HepG2 (cell line): Measurements from ENCODE around the gene SLC28A1. TPM values are rescaled to one million over a fixed set of nuclear protein-coding genes. Genes with fewer than 3 reads are reported as not detected.

Source experiments
- ARID2 ChIP-seq: sonication (generic); formaldehyde crosslinking; IDR thresholded peaks from 2 replicates; pipeline ENCODE4 v1.8.1; 2022; ENCODE audit warnings: mild to moderate bottlenecking, missing genetic modification reagents, borderline replicate concordance
- BCL6 ChIP-seq: IDR thresholded peaks from 2 replicates; pipeline ENCODE4 v1.6.1; 2016; ENCODE audit warnings: missing genetic modification reagents, missing compliant biosample characterization
- FOXA1 ChIP-seq, 2 experiments: fragments of 450-650 bp in 1 of 2; sonication (generic) in 1 of 2; formaldehyde crosslinking in 1 of 2; IDR thresholded peaks; 2 replicates each; pipeline versions ENCODE4 v1.4.0 to v1.6.1; 2016 to 2020; ENCODE audit warnings: missing genetic modification reagents in 1 of 2
- FOXK2 ChIP-seq: fragments of 450-650 bp; IDR thresholded peaks from 2 replicates; pipeline ENCODE4 v1.6.1; 2016
- HMG20A ChIP-seq: IDR thresholded peaks from 2 replicates; pipeline ENCODE4 v1.6.1; 2016; ENCODE audit warnings: borderline replicate concordance
- KDM2A ChIP-seq: sonication (generic); formaldehyde crosslinking; IDR thresholded peaks from 2 replicates; pipeline ENCODE4 v1.4.0; 2020; ENCODE audit warnings: low read depth, missing genetic modification reagents, borderline replicate concordance
- KLF16 ChIP-seq, 2 experiments: sonication (generic) in 1 of 2; formaldehyde crosslinking in 1 of 2; IDR thresholded peaks; 2 replicates each; pipeline versions ENCODE4 v1.6.1 to v1.8.0; 2016 to 2023; ENCODE audit warnings: missing genetic modification reagents in 2 of 2, missing compliant biosample characterization in 1 of 2
- LCORL ChIP-seq, 2 experiments: fragments of 450-650 bp in 1 of 2; sonication (generic) in 1 of 2; formaldehyde crosslinking in 1 of 2; IDR thresholded peaks; 2 replicates each; pipeline versions ENCODE4 v1.5.0 to v1.6.1; 2017 to 2020; ENCODE audit warnings: antibody characterized with exemption in 1 of 2, missing genetic modification reagents in 1 of 2
- NR2F1 ChIP-seq, 2 experiments: fragments of 450-650 bp in 1 of 2; formaldehyde crosslinking in 1 of 2; IDR thresholded peaks; 2 replicates each; pipeline versions ENCODE4 v1.5.0 to v1.6.1; 2016 to 2020; ENCODE audit warnings: mild to moderate bottlenecking in 1 of 2, missing compliant biosample characterization in 1 of 2, missing genetic modification reagents in 1 of 2, moderate library complexity in 1 of 2
- NR2F6 ChIP-seq, 2 experiments: IDR thresholded peaks; 2 replicates each; pipeline ENCODE4 v1.6.1; 2016; ENCODE audit warnings: antibody characterized with exemption in 1 of 2, mild to moderate bottlenecking in 1 of 2
- SOX13 ChIP-seq, 3 experiments: fragments of 450-650 bp in 1 of 3; sonication (generic) in 1 of 3; formaldehyde crosslinking in 1 of 3; IDR thresholded peaks in 2 of 3; conservative IDR thresholded peaks in 1 of 3; 2 replicates each; pipeline versions ENCODE4 v1.5.0 to v1.6.1; 2016 to 2020; ENCODE audit warnings: antibody characterized with exemption in 1 of 3, mild to moderate bottlenecking in 1 of 3, missing compliant biosample characterization in 1 of 3, missing genetic modification reagents in 1 of 3, moderate library complexity in 1 of 3
- SOX6 ChIP-seq, 2 experiments: fragments of 450-650 bp in 1 of 2; sonication (generic) in 1 of 2; formaldehyde crosslinking in 1 of 2; IDR thresholded peaks; 2 replicates each; pipeline versions ENCODE4 v1.4.0 to v1.6.1; 2017 to 2020; ENCODE audit warnings: antibody characterized with exemption in 1 of 2, mild to moderate bottlenecking in 1 of 2, missing genetic modification reagents in 1 of 2
- YEATS4 ChIP-seq: sonication (generic); formaldehyde crosslinking; IDR thresholded peaks from 2 replicates; pipeline ENCODE4 v1.4.0; 2020; ENCODE audit warnings: missing genetic modification reagents, borderline replicate concordance
- ZFP1 ChIP-seq: IDR thresholded peaks from 2 replicates; pipeline ENCODE4 v1.6.1; 2016
- ZNF232 ChIP-seq: sonication (generic); formaldehyde crosslinking; IDR thresholded peaks from 2 replicates; pipeline ENCODE4 v1.4.0; 2020; ENCODE audit warnings: missing genetic modification reagents, borderline replicate concordance
- ZNF335 ChIP-seq: sonication (generic); formaldehyde crosslinking; IDR thresholded peaks from 2 replicates; pipeline ENCODE4 v1.4.0; 2020; ENCODE audit warnings: missing genetic modification reagents
- polyA plus RNA-seq, 8 experiments: library from polyadenylated mRNA; depleted of rRNA in 3 of 8; stranded (reverse) in 7 of 8; unstranded in 1 of 8; fragments of >200 nt; fragmentation: Illumina TruSeq in 4 of 8; extraction: Trizol in 4 of 8; gene quantifications; 2 replicates each; pipeline versions ENCODE4 v1.2.1 to v1.2.3, GENCODE V29; 2011 to 2016; ENCODE audit warnings: low read depth in 4 of 8, missing spikeins in 1 of 8, mixed read lengths in 1 of 8; ENCODE audit not compliant: insufficient read depth in 1 of 8
- total RNA-seq, 5 experiments: library from RNA; depleted of rRNA; stranded (reverse); fragments of >200 nt; fragmentation: Illumina TruSeq; extraction: Trizol; gene quantifications; 2 replicates each; pipeline ENCODE4 v1.2.3, GENCODE V29; 2016; ENCODE audit warnings: low read depth in 1 of 5
- TF ChIP-seq, protein P1 (sequence below): sonication (generic); formaldehyde crosslinking; IDR thresholded peaks from 2 replicates; pipeline ENCODE4 v1.4.0; 2020; ENCODE audit warnings: mild to moderate bottlenecking, missing genetic modification reagents
- TF ChIP-seq, protein P2 (sequence below): sonication (generic); formaldehyde crosslinking; IDR thresholded peaks from 2 replicates; pipeline ENCODE4 v1.8.0; 2022; ENCODE audit warnings: missing genetic modification reagents, mild to moderate bottlenecking, moderate library complexity, borderline replicate concordance
- TF ChIP-seq, protein P3 (sequence below): sonication (generic); formaldehyde crosslinking; IDR thresholded peaks from 2 replicates; pipeline ENCODE4 v1.5.0; 2020; ENCODE audit warnings: missing genetic modification reagents, mild to moderate bottlenecking, borderline replicate concordance
- TF ChIP-seq, protein P4 (sequence below): sonication (generic); formaldehyde crosslinking; IDR thresholded peaks from 2 replicates; pipeline ENCODE4 v1.4.0; 2020; ENCODE audit warnings: mild to moderate bottlenecking, missing genetic modification reagents
- TF ChIP-seq, protein P5 (sequence below): sonication (generic); formaldehyde crosslinking; conservative IDR thresholded peaks from 2 replicates; pipeline ENCODE4 v1.8.1; 2023; ENCODE audit warnings: missing genetic modification reagents

SLC28A1 gene
- total and polyA plus RNA-seq, 2 of the 13 experiments (the other 11 are each of a cell fraction or from before 2014, with no cell fraction given), result 0.31 to 5.8 TPM

DNA sequence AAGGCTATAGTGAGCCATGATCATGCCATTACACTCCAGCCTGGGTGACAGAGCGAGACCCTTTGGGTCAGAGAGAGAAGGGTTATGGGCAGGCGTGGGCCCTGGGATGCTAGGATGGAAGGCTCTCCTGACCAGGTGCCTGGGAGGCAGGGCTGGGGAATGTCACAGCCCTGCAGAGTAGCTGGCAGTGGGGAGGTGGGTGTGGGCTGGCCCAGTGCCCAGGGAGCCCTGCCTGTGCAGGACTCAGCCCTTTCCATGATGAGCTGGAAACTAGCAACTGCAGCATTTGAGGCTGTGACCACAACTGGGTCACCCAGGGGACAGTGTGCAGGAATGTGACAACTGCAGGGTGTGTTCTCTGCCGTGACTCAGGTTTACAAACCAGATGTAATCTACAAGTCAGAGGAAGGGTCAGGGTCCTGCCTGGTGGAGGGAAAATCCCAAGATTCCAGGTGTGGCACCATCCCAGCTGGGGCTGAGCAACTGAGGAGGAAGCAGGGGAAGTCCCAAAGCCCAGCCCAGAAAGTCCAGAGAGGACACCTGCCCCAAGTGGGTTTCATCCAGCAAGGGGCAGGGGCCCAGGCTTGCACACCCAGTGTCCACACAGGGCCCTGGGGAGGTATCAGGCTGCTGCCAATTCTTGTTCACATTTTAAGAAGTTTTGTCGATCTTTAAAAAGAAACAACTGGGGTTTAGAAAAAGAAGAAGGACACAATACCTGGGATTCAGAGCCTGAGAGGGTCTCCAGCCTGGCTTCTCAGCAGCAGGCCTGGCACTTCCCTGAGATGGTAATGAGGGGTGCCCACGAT, 45.5 kb downstream of the SLC28A1 start (continued):
- 0 out of 4 replicates have a peak, but pooled peaks of 1 of the 2 experiments have one; percentile 18 for TF ChIP-seq NR2F1 (CRISPR knock-in tag; IDR thresholded peaks at IDR 0.05)
- peak; percentile 83 for TF ChIP-seq ZNF335 (CRISPR knock-in tag)
- TF ChIP-seq, protein P1, sequence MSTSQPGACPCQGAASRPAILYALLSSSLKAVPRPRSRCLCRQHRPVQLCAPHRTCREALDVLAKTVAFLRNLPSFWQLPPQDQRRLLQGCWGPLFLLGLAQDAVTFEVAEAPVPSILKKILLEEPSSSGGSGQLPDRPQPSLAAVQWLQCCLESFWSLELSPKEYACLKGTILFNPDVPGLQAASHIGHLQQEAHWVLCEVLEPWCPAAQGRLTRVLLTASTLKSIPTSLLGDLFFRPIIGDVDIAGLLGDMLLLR (CRISPR knock-in tag), result no peak
- 0 out of 2 replicates have a peak, but pooled peaks have one; percentile 34 for TF ChIP-seq FOXK2
- peak; percentile 66 for TF ChIP-seq NR2F6 (IDR thresholded peaks at IDR 0.05)
- peak; percentile 76 for TF ChIP-seq NR2F6 (CRISPR knock-in tag; IDR thresholded peaks at IDR 0.05)
- TF ChIP-seq SOX13 (IDR thresholded peaks at IDR 0.05), result no peak
- peak in 1 of 2 experiments; percentile 56; a peak in 1 of 4 replicates for TF ChIP-seq SOX13 (CRISPR knock-in tag; conservative IDR thresholded peaks at IDR 0.05 in 1 of 2, IDR thresholded peaks at IDR 0.05 in 1 of 2)
- TF ChIP-seq ARID2 (CRISPR knock-in tag), result no peak
- no peak for TF ChIP-seq KLF16 (CRISPR knock-in tag; IDR thresholded peaks at IDR 0.05)
- TF ChIP-seq, protein P2, sequence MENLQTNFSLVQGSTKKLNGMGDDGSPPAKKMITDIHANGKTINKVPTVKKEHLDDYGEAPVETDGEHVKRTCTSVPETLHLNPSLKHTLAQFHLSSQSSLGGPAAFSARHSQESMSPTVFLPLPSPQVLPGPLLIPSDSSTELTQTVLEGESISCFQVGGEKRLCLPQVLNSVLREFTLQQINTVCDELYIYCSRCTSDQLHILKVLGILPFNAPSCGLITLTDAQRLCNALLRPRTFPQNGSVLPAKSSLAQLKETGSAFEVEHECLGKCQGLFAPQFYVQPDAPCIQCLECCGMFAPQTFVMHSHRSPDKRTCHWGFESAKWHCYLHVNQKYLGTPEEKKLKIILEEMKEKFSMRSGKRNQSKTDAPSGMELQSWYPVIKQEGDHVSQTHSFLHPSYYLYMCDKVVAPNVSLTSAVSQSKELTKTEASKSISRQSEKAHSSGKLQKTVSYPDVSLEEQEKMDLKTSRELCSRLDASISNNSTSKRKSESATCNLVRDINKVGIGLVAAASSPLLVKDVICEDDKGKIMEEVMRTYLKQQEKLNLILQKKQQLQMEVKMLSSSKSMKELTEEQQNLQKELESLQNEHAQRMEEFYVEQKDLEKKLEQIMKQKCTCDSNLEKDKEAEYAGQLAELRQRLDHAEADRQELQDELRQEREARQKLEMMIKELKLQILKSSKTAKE (CRISPR knock-in tag), result peak; percentile 52; the same call in 1 of the 2 replicates
- TF ChIP-seq BCL6 (CRISPR knock-in tag), result peak; percentile 40; the same call in 1 of the 2 replicates
- TF ChIP-seq, protein P3, sequence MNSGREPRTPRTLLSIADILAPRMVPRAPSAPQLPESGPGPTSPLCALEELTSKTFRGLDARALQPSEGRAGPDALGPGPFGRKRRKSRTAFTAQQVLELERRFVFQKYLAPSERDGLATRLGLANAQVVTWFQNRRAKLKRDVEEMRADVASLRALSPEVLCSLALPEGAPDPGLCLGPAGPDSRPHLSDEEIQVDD (CRISPR knock-in tag), result no peak
- peak; percentile 19; the same call in 1 of the 2 replicates for TF ChIP-seq KDM2A
- TF ChIP-seq, protein P4, sequence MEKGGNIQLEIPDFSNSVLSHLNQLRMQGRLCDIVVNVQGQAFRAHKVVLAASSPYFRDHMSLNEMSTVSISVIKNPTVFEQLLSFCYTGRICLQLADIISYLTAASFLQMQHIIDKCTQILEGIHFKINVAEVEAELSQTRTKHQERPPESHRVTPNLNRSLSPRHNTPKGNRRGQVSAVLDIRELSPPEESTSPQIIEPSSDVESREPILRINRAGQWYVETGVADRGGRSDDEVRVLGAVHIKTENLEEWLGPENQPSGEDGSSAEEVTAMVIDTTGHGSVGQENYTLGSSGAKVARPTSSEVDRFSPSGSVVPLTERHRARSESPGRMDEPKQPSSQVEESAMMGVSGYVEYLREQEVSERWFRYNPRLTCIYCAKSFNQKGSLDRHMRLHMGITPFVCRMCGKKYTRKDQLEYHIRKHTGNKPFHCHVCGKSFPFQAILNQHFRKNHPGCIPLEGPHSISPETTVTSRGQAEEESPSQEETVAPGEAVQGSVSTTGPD (CRISPR knock-in tag), result no peak
- TF ChIP-seq LCORL (IDR thresholded peaks at IDR 0.05), result no peak
- peak; percentile 96 for TF ChIP-seq LCORL (CRISPR knock-in tag; IDR thresholded peaks at IDR 0.05)
- no peak for TF ChIP-seq SOX6 (IDR thresholded peaks at IDR 0.05)
- TF ChIP-seq SOX6 (CRISPR knock-in tag; IDR thresholded peaks at IDR 0.05), result peak; percentile 57; the same call in 1 of the 2 replicates
- TF ChIP-seq YEATS4 (CRISPR knock-in tag), result no peak
- no peak for TF ChIP-seq ZFP1 (CRISPR knock-in tag)
- peak; percentile 70; the same call in 1 of the 2 replicates for TF ChIP-seq HMG20A (CRISPR knock-in tag)
- TF ChIP-seq FOXA1 (IDR thresholded peaks at IDR 0.05), result no peak
- TF ChIP-seq FOXA1 (CRISPR knock-in tag; IDR thresholded peaks at IDR 0.05), result peak; percentile 74
- peak; percentile 56; the same call in 1 of the 2 replicates for TF ChIP-seq ZNF232
- TF ChIP-seq, protein P5, sequence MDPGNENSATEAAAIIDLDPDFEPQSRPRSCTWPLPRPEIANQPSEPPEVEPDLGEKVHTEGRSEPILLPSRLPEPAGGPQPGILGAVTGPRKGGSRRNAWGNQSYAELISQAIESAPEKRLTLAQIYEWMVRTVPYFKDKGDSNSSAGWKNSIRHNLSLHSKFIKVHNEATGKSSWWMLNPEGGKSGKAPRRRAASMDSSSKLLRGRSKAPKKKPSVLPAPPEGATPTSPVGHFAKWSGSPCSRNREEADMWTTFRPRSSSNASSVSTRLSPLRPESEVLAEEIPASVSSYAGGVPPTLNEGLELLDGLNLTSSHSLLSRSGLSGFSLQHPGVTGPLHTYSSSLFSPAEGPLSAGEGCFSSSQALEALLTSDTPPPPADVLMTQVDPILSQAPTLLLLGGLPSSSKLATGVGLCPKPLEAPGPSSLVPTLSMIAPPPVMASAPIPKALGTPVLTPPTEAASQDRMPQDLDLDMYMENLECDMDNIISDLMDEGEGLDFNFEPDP, result no peak
